Fibroblast of lung (primary cell): ENCODE results near the gene POP5. TPM values are rescaled to one million over a fixed set of nuclear protein-coding genes. Genes with fewer than 3 reads are reported as not detected.

ENCODE experiments used
- DNase-seq, 2 donors: peaks; one replicate each; pipeline versions ENCODE4 v3.0.0 to v3.0.0-alpha.2; 2010; ENCODE audit warnings: low read depth in 2 of 2
- H2AFZ ChIP-seq: 2 replicates; pipeline ENCODE4 v1.5.1; 2012; ENCODE audit warnings: low read length, control low read depth, inconsistent platforms
- H3K27ac ChIP-seq: 2 replicates; pipeline ENCODE4 v1.5.1; 2011; ENCODE audit warnings: low read length, control low read depth; ENCODE audit not compliant: insufficient read depth
- H3K27me3 ChIP-seq: 2 replicates; pipeline ENCODE4 v1.5.1; 2011; ENCODE audit warnings: mild to moderate bottlenecking, low read length; ENCODE audit not compliant: control insufficient read depth, insufficient read depth
- H3K36me3 ChIP-seq: 2 replicates; pipeline ENCODE4 v1.5.1; 2011; ENCODE audit warnings: low read length; ENCODE audit not compliant: control insufficient read depth, insufficient read depth
- H3K4me1 ChIP-seq: 2 replicates; pipeline ENCODE4 v1.5.1; 2011; ENCODE audit warnings: low read length; ENCODE audit not compliant: control insufficient read depth, insufficient read depth; ENCODE audit errors: extremely low read depth
- H3K4me2 ChIP-seq: 2 replicates; pipeline ENCODE4 v1.5.1; 2011; ENCODE audit warnings: low read length, control low read depth; ENCODE audit not compliant: insufficient read depth; ENCODE audit errors: extremely low read depth
- H3K4me3 ChIP-seq, 4 experiments: fragments of 200-600 bp in 1 of 4; sonication (generic) in 1 of 4; replicated peaks in 1 of 4; 2 replicates each; pipeline ENCODE4 v1.5.1; 2011 to 2016; ENCODE audit warnings: low read length in 4 of 4, low read depth in 3 of 4, mild to moderate bottlenecking in 3 of 4, control low read depth in 2 of 4, inconsistent platforms in 1 of 4, mixed read lengths in 1 of 4; ENCODE audit not compliant: insufficient read depth in 1 of 4; ENCODE audit errors: control extremely low read depth in 1 of 4
- H3K79me2 ChIP-seq: 2 replicates; pipeline ENCODE4 v1.5.1; 2012; ENCODE audit warnings: mild to moderate bottlenecking, low read length, inconsistent platforms; ENCODE audit not compliant: control insufficient read depth, insufficient read depth
- H3K9ac ChIP-seq: 2 replicates; pipeline ENCODE4 v1.5.1; 2011; ENCODE audit warnings: mild to moderate bottlenecking, low read length, control low read depth; ENCODE audit not compliant: insufficient read depth
- H3K9me3 ChIP-seq: 2 replicates; pipeline ENCODE4 v1.5.1; 2012; ENCODE audit warnings: low read depth, low read length; ENCODE audit not compliant: control insufficient read depth, insufficient read depth
- H4K20me1 ChIP-seq: 2 replicates; pipeline ENCODE4 v1.5.1; 2011; ENCODE audit warnings: low read length; ENCODE audit not compliant: control insufficient read depth, insufficient read depth; ENCODE audit errors: extremely low read depth
- EZH2 ChIP-seq: IDR thresholded peaks from 2 replicates; pipeline ENCODE4 v1.5.1; 2012; ENCODE audit warnings: low read length, control low read depth, mild to moderate bottlenecking; ENCODE audit errors: missing control alignments
- polyA plus RNA-seq, 2 donors: library from polyadenylated mRNA; depleted of rRNA in 1 of 2; stranded (reverse) in 1 of 2; unstranded in 1 of 2; fragments of >200 nt; gene quantifications; 2 replicates each; pipeline ENCODE4 v1.2.1, GENCODE V29; 2011 to 2012; ENCODE audit warnings: missing spikeins in 1 of 2
- total RNA-seq: library from RNA; depleted of rRNA; stranded (reverse); fragments of >200 nt; gene quantifications from 2 replicates; pipeline ENCODE4 v1.2.1, GENCODE V29; 2014
- TF ChIP-seq, protein P1 (sequence below), 2 donors: IDR thresholded peaks in 1 of 2; conservative IDR thresholded peaks in 1 of 2; 1 replicate in 1 of 2; 2 replicates in 1 of 2; pipeline ENCODE4 v1.5.1; 2011 to 2012; ENCODE audit warnings: low read length in 2 of 2, control low read depth in 1 of 2, inconsistent platforms in 1 of 2, low read depth in 1 of 2, mild to moderate bottlenecking in 1 of 2

Gene POP5
- total and polyA plus RNA-seq, 2 donors (not counting 1 experiment from before 2014, with no cell fraction given): 28.6 to 50.3 TPM

DNA sequence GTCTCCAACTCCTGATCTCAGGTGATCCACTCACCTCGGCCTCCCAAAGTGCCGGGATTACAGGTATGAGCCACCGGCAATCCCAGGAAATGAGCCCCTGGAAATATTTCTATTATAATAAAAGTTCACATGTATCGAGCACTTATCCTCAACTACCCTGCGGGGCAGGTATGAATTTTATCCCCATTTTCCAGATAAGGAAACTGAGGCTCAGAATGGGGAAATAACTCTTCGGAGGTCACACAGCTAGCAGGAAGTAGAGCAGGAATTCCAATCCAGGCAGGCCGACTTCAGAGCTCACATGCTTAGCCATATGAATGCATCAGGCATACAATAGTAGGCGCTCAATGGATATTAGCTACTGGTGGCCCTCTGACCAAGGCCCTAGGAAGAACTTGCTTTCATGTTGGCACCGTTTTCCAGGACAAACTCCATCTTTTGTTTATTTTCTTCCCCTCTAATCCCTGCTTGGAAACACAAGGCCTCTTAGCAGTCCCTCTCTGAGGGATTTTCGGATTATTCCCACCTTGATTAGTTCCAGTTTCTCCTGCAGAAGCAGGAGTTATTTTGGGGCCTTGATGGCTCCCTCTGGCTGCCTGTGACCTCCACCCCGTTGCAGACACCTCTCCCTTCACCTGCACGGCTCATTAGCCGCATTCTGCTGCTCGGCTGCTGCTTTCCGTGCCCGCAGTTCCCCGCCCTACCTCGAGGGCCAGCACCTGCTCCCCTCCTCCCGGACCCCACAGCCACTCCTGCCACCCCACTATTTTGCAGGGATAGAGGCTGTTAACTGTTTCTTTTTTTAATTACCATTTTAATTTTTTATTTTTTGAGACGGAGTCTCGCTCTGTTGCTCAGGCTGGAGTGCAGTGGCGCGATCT, 18.7 kb upstream of the POP5 start:
- Histone ChIP-seq H3K36me3 (no peaks in the 10 kb centered on the region), H2AFZ (no peak overlapping the region), H3K9me3 (no peaks in the 10 kb centered on the region), H3K4me2 (no peak overlapping the region), H4K20me1 (no peaks in the 10 kb centered on the region), H3K4me3 (no peak overlapping the region), H3K9ac (no peak overlapping the region), H3K27ac (no peak overlapping the region), H3K79me2 (no peaks in the 10 kb centered on the region), H3K27me3 (peaks cover 5% of the 10 kb centered on the region), H3K4me1 (no peaks in the 10 kb centered on the region)
- no peak for TF ChIP-seq EZH2
- TF ChIP-seq, protein P1, sequence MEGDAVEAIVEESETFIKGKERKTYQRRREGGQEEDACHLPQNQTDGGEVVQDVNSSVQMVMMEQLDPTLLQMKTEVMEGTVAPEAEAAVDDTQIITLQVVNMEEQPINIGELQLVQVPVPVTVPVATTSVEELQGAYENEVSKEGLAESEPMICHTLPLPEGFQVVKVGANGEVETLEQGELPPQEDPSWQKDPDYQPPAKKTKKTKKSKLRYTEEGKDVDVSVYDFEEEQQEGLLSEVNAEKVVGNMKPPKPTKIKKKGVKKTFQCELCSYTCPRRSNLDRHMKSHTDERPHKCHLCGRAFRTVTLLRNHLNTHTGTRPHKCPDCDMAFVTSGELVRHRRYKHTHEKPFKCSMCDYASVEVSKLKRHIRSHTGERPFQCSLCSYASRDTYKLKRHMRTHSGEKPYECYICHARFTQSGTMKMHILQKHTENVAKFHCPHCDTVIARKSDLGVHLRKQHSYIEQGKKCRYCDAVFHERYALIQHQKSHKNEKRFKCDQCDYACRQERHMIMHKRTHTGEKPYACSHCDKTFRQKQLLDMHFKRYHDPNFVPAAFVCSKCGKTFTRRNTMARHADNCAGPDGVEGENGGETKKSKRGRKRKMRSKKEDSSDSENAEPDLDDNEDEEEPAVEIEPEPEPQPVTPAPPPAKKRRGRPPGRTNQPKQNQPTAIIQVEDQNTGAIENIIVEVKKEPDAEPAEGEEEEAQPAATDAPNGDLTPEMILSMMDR (conservative IDR thresholded peaks at IDR 0.05 in 1 of 2, IDR thresholded peaks at IDR 0.05 in 1 of 2; ENCODE audit: low read depth in 1 of 2, low read length in 2 of 2): no peak
- DNase-seq: no peak

DNA sequence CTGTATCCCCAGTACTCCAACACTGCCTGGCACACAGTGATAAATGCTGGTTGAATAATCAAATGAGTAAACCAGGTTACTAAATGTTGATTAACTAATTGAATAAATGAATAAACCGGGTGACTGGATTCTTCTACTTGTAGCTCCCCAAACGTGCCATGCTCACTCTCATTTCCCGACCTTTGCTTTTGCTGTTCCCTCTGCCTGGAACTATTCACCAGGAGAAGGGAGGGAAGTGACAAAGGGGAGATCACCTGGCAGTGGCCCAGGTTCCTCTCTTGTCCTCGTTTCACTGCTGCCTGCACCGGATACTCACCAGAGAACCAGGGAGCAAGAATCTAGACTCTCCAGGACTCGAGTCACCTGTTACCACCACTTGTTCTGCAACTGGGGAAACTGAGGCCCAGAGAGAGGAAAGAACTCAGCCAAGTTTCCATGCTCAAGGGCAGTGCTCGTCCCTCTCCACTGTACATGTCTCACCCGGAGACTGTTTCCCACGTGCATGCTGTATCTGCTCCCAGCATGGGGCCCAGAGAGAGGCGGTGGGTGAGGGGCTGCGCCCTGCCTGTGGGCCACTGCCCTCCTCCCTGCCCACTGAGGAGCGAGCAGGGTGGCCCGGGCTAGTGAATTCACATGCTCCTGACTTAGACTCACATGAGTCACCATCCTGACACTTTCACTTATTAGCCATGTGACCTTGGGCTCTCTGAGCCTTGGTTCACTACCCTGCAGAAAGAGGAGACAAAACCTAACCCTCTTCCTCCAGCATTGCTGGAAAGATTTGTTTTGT, 17.7 kb upstream of the POP5 start:
- Histone ChIP-seq H3K4me3 (no peak overlapping the region), H3K4me1 (no peaks in the 10 kb centered on the region), H2AFZ (no peak overlapping the region), H3K27me3 (peaks cover 5% of the 10 kb centered on the region), H3K36me3 (no peaks in the 10 kb centered on the region), H3K9me3 (no peaks in the 10 kb centered on the region), H3K27ac (no peak overlapping the region), H3K4me2 (no peak overlapping the region), H4K20me1 (no peaks in the 10 kb centered on the region), H3K9ac (no peak overlapping the region), H3K79me2 (no peaks in the 10 kb centered on the region)
- TF ChIP-seq, protein P1 (conservative IDR thresholded peaks at IDR 0.05 in 1 of 2, IDR thresholded peaks at IDR 0.05 in 1 of 2; ENCODE audit: low read depth in 1 of 2, low read length in 2 of 2): no peak
- no peak for TF ChIP-seq EZH2
- peak; percentile 31 to 33 for DNase-seq

DNA sequence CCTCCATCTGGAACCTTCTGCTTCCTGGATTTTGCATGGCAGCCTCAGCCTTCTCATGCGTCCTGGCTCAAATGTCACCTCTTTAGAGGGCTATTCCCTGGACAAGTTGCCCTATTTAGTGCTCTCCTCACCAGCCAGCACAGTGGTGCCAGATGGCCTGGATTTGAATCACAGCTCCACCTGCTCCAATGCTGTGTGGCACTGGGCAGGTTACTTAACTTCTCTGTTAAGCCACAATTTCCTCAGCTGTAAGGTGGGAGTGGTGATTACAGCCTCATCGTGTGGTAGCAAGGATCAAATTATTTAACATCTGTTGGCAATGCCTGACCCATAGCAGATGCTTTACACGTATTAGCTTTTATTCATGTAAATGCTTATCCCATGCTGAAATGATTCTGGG, 16.7 kb upstream of the POP5 start:
- no peaks in the 10 kb centered on the region for H3K9me3 ChIP-seq
- no peaks in the 10 kb centered on the region for H3K79me2 ChIP-seq
- DNase-seq: no peak
- H3K4me1 ChIP-seq: no peaks in the 10 kb centered on the region
- H3K36me3 ChIP-seq: no peaks in the 10 kb centered on the region
- H3K27ac ChIP-seq: no peak overlapping the region
- H3K9ac ChIP-seq: no peak overlapping the region
- no peaks in the 10 kb centered on the region for H4K20me1 ChIP-seq
- H2AFZ ChIP-seq: no peak overlapping the region
- no peak overlapping the region for H3K4me2 ChIP-seq
- H3K4me3 ChIP-seq: no peak overlapping the region
- peaks cover 5% of the 10 kb centered on the region for H3K27me3 ChIP-seq
- no peak for TF ChIP-seq EZH2
- TF ChIP-seq, protein P1 (conservative IDR thresholded peaks at IDR 0.05 in 1 of 2, IDR thresholded peaks at IDR 0.05 in 1 of 2; ENCODE audit: low read depth in 1 of 2, low read length in 2 of 2): no peak
